ENCODE measurements around the gene SPNS3. TPM values are rescaled to one million over a fixed set of nuclear protein-coding genes. Genes with fewer than 3 reads are reported as not detected.

Gene SPNS3
- total RNA-seq, 1 experiment from 2014 or later: not detected

DNA sequence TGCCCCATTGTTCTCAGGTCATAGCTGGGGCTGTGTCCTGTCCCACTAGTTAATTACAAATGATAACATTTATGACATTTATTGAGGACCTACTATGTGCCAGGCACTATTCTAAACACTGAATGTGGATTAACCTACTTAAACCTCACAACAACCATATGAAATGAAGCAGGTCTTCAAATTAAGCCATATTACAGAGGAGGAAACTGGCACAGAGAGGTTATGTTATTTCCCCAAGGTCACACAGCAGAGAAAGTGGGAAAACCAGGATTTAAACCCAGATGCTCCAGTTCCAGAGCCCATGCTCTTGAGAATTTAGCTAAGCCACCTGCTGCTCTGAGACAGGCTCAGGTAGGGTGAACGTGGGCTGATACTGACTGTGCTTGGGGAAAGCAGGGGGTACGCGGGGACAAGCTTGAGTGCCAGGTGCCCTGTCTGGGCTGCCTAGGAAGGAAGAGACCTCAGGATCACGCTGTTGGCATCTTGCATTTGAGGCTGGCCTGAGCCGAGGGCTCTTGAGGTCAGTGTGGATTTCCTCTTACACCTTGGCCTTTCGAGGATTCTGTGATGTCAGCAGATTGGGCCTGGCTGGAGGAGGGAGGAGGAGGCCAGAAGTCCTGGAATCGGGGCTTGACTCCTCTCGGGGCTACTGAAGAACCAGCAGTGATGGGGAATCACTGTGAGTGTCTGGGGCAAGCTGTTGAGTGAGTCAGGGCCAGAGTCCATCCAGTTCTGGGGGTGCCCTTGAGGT lies 73.8 kb downstream of the SPNS3 start:
- Histone ChIP-seq H3K4me3 (no peak overlapping the region), H3K4me1 (replicated peaks) (no peaks in the 10 kb centered on the region), H3K27ac (no peak overlapping the region), H3K36me3 (no peaks in the 10 kb centered on the region), H3K9me3 (replicated peaks) (no peaks in the 10 kb centered on the region), H3K27me3 (replicated peaks) (peaks cover 7% of the 10 kb centered on the region; the same call in 1 of the 2 replicates)
- DNase-seq (ENCODE audit: low read depth in 1 of 2, low spot score in 2 of 2): no peak

DNA sequence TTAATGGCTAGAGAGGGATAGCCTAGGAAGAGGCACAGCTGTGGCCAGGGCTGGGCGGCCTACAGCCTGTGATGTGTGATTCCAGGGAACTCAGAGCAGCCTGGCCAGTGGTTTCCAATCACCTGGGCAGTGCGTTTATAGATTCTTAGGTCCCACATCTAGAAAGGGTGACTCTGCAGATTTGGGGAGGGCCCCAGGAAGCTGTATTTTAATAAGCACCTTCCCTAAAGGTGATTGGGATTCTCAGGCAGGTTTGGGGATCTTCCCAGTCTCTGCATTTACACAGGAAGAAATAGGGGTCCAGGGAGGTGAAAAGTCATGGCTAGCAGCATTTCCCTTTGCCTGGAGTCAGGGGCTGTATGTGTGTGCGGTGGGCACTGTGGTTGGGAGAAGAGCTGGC lies 74.5 kb downstream of the SPNS3 start:
- H3K4me3 ChIP-seq: no peak overlapping the region
- no peak overlapping the region for H3K27ac ChIP-seq
- no peaks in the 10 kb centered on the region for H3K36me3 ChIP-seq
- H3K9me3 ChIP-seq (replicated peaks): no peaks in the 10 kb centered on the region
- no peaks in the 10 kb centered on the region for H3K4me1 ChIP-seq (replicated peaks)
- DNase-seq (ENCODE audit: low read depth in 1 of 2, low spot score in 2 of 2): no peak
- H3K27me3 ChIP-seq (replicated peaks): peaks cover 7% of the 10 kb centered on the region; the same call in 1 of the 2 replicates

DNA sequence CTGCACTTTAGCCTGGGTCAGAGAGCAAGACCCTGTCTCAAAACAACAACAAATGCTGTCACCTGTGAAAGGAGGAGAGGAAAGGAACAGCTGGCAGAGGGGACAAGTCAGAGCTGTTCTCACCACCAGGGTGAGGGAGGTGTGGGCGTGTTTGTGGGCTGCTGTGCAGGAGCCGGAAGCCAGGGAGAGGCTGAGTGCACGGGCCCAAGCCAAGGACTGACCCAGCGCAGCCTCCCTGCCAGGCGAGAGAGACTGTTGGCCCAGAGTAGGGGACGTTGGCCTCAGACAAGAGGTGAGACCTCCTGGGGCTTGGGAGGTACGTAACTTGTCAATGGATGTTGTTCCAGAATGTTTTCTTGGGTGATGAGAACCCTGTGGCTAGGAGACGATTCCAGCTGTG lies 75.7 kb downstream of the SPNS3 start:
- Histone ChIP-seq H3K4me3 (no peak overlapping the region), H3K36me3 (no peaks in the 10 kb centered on the region), H3K27me3 (replicated peaks) (peaks cover 7% of the 10 kb centered on the region; the same call in 1 of the 2 replicates), H3K9me3 (replicated peaks) (no peaks in the 10 kb centered on the region), H3K4me1 (replicated peaks) (no peaks in the 10 kb centered on the region), H3K27ac (no peak overlapping the region)
- DNase-seq (ENCODE audit: low read depth in 1 of 2, low spot score in 2 of 2): no peak

DNA sequence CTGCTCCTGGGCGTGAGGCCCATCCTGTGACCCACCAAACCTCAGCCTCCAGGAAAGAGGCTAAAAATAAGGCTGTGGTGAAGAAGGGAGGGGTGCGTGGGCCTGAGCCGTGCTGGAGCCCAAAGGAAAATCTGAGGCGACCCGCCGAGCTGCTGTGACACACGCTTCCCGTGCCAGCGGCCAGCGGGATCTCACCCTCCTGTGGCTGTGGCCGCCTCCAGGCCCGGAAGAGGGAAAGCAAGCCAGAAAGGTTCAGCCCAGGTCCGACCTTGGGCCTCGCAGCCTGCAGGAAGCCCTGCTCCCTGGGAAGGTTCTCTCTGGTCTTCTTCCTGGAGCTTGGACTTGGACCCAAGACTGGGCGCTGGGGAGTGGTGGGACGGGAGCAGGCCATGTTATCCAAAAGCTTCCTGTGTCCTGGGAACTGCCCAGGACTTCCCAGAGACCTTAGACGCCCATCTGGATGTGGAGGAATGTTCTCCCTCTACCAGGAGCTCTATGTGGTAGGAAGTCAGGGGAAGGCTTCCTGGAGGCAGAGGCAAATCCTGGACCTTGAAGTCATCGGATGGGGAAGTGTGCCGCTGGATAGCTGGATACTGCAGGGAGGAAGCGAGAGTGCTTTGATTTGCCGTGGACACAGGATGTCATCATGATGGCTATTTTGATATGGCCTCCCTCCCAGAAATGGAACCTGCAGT lies 76.3 kb downstream of the SPNS3 start:
- no peak overlapping the region for H3K4me3 ChIP-seq
- H3K4me1 ChIP-seq (replicated peaks): no peaks in the 10 kb centered on the region
- H3K27ac ChIP-seq: no peak overlapping the region
- H3K36me3 ChIP-seq: no peaks in the 10 kb centered on the region
- peaks cover 7% of the 10 kb centered on the region; the same call in 1 of the 2 replicates for H3K27me3 ChIP-seq (replicated peaks)
- no peaks in the 10 kb centered on the region for H3K9me3 ChIP-seq (replicated peaks)
- DNase-seq (ENCODE audit: low read depth in 1 of 2, low spot score in 2 of 2): no peak

DNA sequence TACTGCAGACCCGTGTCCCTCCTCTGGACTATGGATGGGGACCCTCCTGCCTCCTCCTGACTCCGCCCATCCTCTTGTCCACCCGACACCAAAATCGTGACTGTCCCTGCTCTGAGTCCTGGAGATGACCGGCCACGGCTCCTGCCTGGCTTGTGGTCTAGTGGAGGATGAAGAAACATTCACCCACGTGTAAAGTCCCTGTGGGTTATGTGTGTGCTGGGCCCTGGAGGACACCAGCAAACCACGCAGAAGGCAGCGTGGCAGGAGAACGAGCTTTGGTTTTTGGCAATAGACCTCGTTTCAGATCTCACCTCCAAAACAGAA lies 76.8 kb downstream of the SPNS3 start:
- no peak for DNase-seq (ENCODE audit: low read depth in 1 of 2, low spot score in 2 of 2)

DNA sequence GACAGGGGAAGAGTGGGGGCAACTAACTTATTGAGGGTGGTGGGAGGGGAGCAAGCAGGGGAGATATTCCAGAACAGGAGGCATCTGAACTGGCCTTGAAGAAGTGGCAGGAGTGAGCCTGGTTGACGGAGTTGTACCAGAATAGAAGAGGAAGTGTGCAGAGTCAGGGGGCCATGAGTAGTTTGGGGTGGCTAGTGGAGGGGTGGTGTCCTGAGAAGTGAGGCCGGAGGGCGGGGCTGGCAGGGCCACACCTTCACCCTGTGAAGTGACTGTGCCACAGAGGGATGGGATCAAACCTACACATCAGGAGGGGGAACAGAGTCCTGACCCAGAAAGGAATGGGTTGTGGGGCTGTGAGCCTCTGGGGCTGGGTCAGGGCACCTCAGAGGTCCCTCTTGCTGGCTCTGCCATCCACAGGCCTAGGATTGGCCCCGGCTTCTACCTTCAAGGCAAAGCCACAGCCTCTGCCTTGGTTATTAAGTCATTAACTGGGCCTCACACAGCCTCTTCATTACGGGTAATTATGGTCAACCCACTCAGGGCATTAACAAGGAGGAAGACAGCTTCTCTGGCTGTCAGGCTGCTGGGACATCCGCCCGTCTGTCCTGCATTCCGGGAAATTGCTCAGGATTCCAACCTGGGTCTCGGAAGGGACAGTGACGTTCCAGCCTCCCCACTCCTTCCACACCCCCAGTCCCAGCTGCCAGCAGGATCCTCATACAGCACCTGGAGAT lies 77.6 kb downstream of the SPNS3 start:
- Histone ChIP-seq H3K4me1 (replicated peaks) (no peaks in the 10 kb centered on the region), H3K36me3 (no peaks in the 10 kb centered on the region), H3K27me3 (replicated peaks) (peaks cover 7% of the 10 kb centered on the region; the same call in 1 of the 2 replicates), H3K9me3 (replicated peaks) (no peaks in the 10 kb centered on the region), H3K4me3 (no peak overlapping the region), H3K27ac (no peak overlapping the region)
- no peak for DNase-seq (ENCODE audit: low read depth in 1 of 2, low spot score in 2 of 2)

More for the DNA sequence above, 76.8 kb downstream of the SPNS3 start:
- Histone ChIP-seq H3K4me3 (no peak overlapping the region), H3K36me3 (no peaks in the 10 kb centered on the region), H3K27me3 (replicated peaks) (peaks cover 7% of the 10 kb centered on the region; the same call in 1 of the 2 replicates), H3K9me3 (replicated peaks) (no peaks in the 10 kb centered on the region), H3K4me1 (replicated peaks) (no peaks in the 10 kb centered on the region), H3K27ac (no peak overlapping the region)

DNA sequence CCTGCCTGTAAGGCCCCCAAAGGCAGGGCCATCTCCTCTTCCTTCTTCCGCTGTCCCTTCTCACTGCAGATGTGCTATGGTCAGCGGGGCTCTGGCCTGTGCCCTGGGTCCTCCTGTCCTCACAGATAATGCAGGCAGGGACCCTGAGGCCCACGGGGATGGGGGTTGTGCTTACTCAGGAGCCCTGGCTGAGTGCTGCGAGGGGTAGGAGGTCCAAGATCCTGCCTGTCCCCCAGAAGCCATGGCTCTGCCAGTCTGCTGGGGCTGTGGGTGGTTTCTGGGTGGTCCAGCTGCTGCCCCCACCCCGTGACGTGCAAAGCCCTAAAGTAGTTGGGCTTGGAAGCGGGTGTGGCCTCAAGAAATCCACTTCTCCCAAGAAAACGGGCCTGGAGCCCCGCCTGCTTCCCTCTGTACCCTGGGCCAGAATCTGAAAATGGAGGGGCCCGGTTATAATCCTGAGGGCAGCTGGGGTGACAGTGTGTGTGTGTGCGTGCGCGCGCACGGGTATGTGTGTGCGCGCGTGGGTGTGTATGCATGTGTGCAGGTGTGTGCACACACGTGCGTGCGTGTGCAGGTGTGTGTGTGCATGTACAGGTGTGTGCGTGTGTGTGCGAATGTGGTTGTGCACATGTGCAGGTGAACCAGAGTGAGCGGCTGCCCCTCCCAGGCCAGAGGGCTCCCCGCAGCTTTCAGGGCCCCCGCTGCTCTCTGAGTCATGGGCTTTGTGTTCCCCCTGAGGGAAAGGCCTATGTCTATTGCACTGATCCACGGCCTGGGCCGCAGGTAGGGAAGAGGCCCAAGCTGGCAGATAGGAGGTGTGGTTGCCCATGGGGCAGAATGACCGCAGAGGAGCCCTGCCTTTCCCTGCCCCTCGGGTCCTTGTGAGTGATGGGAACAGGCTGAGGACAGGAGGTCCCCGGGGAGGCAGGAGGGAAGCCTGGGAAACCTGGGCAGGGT lies 78.7 kb downstream of the SPNS3 start:
- H3K4me1 ChIP-seq (replicated peaks): no peaks in the 10 kb centered on the region
- no peaks in the 10 kb centered on the region for H3K9me3 ChIP-seq (replicated peaks)
- peaks cover 7% of the 10 kb centered on the region; the same call in 1 of the 2 replicates for H3K27me3 ChIP-seq (replicated peaks)
- no peaks in the 10 kb centered on the region for H3K36me3 ChIP-seq
- no peak overlapping the region for H3K4me3 ChIP-seq
- no peak overlapping the region for H3K27ac ChIP-seq
- no peak for DNase-seq (ENCODE audit: low read depth in 1 of 2, low spot score in 2 of 2)

DNA sequence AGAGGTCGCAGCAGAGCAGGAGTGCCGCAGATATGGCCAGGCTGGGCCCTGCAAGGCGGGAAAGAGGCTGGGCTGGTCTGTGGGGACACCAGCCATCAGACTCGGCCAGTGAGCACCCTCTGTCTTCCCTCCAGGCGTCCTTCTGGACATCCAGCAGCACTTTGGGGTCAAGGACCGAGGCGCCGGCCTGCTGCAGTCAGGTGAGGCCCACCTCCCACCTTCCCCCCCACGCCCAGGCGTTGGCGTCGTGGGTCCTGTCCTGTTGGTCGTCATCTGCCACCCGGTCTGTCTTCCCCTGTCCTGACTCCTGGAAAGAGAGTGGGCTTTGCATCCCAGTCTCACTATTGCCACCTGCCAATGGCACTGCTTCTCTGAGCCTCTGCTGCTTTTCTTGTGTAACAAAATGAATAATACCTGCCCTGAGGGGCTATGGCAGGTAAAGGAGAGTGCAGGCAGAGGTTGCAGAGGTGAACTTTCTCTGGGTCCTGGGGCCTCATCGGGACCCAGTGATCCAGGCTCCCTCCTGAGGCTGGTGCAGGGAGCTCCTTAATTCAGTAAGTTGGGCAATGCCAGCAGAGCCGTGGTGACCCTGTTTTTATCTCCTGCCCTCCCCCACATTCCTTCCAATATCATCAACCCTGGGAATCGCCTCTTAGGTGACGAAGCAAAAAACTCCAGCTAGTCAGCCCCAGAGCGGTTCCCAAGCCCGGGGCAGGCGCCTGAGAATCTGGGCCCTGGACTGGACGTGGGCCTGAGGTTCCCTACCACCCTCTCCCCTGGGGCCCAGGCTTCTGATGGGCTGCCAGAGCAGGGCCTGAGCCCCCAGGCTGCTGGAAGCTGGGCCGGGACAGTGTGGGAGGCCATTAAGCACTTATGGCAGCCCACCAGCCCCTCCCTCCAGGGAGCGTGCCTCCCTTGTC lies 79.6 kb downstream of the SPNS3 start:
- peaks cover 7% of the 10 kb centered on the region; the same call in 1 of the 2 replicates for H3K27me3 ChIP-seq (replicated peaks)
- DNase-seq (ENCODE audit: low read depth in 1 of 2, low spot score in 2 of 2): no peak
- no peaks in the 10 kb centered on the region for H3K9me3 ChIP-seq (replicated peaks)
- H3K27ac ChIP-seq: no peak overlapping the region
- H3K4me3 ChIP-seq: no peak overlapping the region
- H3K4me1 ChIP-seq (replicated peaks): no peaks in the 10 kb centered on the region
- H3K36me3 ChIP-seq: no peaks in the 10 kb centered on the region

DNA sequence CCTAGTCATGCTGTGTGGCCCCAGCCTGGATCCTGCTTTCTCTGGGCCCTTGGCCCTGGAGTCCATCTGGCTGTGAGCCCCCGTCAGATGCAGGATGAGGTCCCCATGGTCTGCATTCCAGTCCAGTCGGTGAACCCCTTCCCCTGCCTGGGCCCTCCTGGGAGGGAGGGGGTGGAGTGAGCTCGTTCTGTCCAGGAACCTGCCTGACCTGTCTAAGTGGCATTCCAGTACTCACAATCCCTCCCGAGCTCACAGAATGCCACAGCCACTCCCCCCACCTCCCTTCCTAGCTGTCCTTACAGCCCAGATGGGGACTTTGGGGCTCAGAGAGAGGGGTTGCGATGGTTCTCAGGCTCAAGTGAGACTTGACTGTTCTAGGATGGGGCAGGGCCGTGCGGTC lies 80.5 kb downstream of the SPNS3 start:
- Histone ChIP-seq H3K27ac (no peak overlapping the region), H3K4me1 (replicated peaks) (no peaks in the 10 kb centered on the region), H3K27me3 (replicated peaks) (peaks cover 5% of the 10 kb centered on the region; the same call in 1 of the 2 replicates), H3K4me3 (no peak overlapping the region), H3K36me3 (no peaks in the 10 kb centered on the region), H3K9me3 (replicated peaks) (no peaks in the 10 kb centered on the region)
- no peak for DNase-seq (ENCODE audit: low read depth in 1 of 2, low spot score in 2 of 2)

DNA sequence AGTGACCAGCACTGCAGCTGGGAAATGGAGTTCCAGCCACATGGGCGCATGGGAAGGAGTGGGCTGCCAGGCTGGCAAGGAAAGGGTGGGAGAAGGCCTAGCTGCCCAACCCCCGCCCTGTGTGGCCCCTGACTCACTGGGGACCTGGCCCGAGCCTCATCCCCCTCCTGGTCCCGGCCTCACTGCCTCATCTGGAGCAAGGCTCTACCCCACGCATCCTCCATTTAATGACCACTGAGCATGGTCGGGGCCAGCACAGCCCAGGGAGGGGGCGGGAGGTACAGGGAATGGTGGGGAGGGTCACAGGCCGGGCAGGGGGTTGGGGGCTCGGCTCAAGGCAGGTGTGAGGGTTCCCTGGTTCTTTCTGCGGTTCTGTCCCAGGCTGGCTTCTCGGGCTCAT lies 81.0 kb downstream of the SPNS3 start:
- no peak overlapping the region for H3K27ac ChIP-seq
- no peak overlapping the region for H3K4me3 ChIP-seq
- peaks cover 5% of the 10 kb centered on the region; the same call in 1 of the 2 replicates for H3K27me3 ChIP-seq (replicated peaks)
- no peaks in the 10 kb centered on the region for H3K9me3 ChIP-seq (replicated peaks)
- H3K4me1 ChIP-seq (replicated peaks): no peaks in the 10 kb centered on the region
- no peak for DNase-seq (ENCODE audit: low read depth in 1 of 2, low spot score in 2 of 2)
- no peaks in the 10 kb centered on the region for H3K36me3 ChIP-seq

DNA sequence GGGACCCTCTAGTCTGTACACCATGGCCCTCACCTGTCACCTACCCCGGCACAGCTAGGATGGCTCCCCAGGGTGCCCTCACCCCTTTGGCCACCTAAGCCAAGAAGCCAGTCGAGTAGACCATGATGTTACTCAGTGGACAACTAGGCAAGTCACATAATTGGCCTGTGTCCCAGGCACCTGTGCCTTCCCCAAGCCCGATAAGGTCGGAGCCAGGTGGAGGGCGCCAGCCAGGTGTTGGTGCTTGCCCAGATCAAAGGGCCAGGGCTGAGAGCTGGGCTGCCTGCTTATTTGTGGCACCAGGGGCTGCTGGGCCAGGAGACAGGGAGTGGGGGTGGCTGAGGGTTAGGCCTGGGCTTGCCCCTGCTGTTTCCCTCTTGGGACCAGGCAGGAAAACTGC lies 81.8 kb downstream of the SPNS3 start:
- no peaks in the 10 kb centered on the region for H3K4me1 ChIP-seq (replicated peaks)
- H3K9me3 ChIP-seq (replicated peaks): no peaks in the 10 kb centered on the region
- no peaks in the 10 kb centered on the region for H3K36me3 ChIP-seq
- H3K27ac ChIP-seq: no peak overlapping the region
- no peak for DNase-seq (ENCODE audit: low read depth in 1 of 2, low spot score in 2 of 2)
- H3K27me3 ChIP-seq (replicated peaks): peaks cover 5% of the 10 kb centered on the region; the same call in 1 of the 2 replicates
- H3K4me3 ChIP-seq: no peak overlapping the region

DNA sequence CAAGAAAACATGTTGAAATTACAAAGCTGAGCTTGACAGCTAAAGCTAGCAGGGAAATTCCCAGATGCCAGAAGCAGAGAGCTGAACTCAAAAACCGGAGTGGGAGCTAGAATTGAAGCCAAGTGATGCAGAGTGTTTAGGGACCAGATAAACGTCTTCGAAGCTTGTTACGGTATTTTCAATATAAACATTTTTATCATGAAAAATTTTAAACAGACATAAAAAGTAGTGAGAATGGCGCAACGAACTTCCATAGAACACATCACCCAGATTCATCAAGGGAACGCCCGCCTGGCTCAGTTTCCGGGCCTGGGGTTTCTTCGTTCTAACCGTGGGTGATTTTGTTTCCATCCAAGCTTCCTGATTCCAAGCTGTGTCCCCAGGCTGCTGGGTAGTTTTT lies 83.0 kb downstream of the SPNS3 start:
- H3K9me3 ChIP-seq (replicated peaks): no peaks in the 10 kb centered on the region
- no peak overlapping the region for H3K27ac ChIP-seq
- H3K4me1 ChIP-seq (replicated peaks): no peaks in the 10 kb centered on the region
- H3K27me3 ChIP-seq (replicated peaks): peaks cover 5% of the 10 kb centered on the region; the same call in 1 of the 2 replicates
- H3K36me3 ChIP-seq: no peaks in the 10 kb centered on the region
- no peak overlapping the region for H3K4me3 ChIP-seq
- no peak for DNase-seq (ENCODE audit: low read depth in 1 of 2, low spot score in 2 of 2)
